Neuron (in vitro differentiated cells): ENCODE measurements around the gene CLEC4A.
"Not testable (repeated sequence)": the region's sequence is repeated elsewhere in the genome, so short reads cannot be mapped to it uniquely, and the experiment has no call there.

Experiments
- H2AFZ ChIP-seq: one replicate; pipeline ENCODE4 v1.6.1; 2013; ENCODE audit warnings: low read depth, mild to moderate bottlenecking, inconsistent platforms, low read length, moderate library complexity
- H3K27me3 ChIP-seq: one replicate; pipeline ENCODE4 v1.6.1; 2013; ENCODE audit warnings: low read length; ENCODE audit not compliant: insufficient read depth
- H3K36me3 ChIP-seq: one replicate; pipeline ENCODE4 v1.6.1; 2013; ENCODE audit warnings: low read length; ENCODE audit not compliant: insufficient read depth
- H3K4me1 ChIP-seq: one replicate; pipeline ENCODE4 v1.6.1; 2013; ENCODE audit warnings: low read length; ENCODE audit not compliant: insufficient read depth
- H3K4me3 ChIP-seq: 2 replicates; pipeline ENCODE4 v1.5.1; 2013; ENCODE audit warnings: mild to moderate bottlenecking, low read length, moderate library complexity
- H3K9me3 ChIP-seq: one replicate; pipeline ENCODE4 v1.6.1; 2013; ENCODE audit warnings: low read length

The CLEC4A gene

GRCh38 chr12:8154526-8154925 lies 31.1 kb downstream of the CLEC4A start:
- H2AFZ ChIP-seq: no peak overlapping the region
- no peak overlapping the region for H3K4me3 ChIP-seq
- H3K36me3 ChIP-seq: no peaks in the 10 kb centered on the region
- H3K27me3 ChIP-seq: no peaks in the 10 kb centered on the region
- no peaks in the 10 kb centered on the region for H3K4me1 ChIP-seq
- H3K9me3 ChIP-seq: no peaks in the 10 kb centered on the region

- H3K36me3 ChIP-seq: no peaks in the 10 kb centered on the region
- no peaks in the 10 kb centered on the region for H3K27me3 ChIP-seq
- H2AFZ ChIP-seq: no peak overlapping the region
- H3K4me1 ChIP-seq: no peaks in the 10 kb centered on the region
- H3K9me3 ChIP-seq: no peaks in the 10 kb centered on the region
- no peak overlapping the region for H3K4me3 ChIP-seq
These were observed 33.0 kb downstream of the CLEC4A start for GRCh38 chr12:8156416-8156815.

DNA sequence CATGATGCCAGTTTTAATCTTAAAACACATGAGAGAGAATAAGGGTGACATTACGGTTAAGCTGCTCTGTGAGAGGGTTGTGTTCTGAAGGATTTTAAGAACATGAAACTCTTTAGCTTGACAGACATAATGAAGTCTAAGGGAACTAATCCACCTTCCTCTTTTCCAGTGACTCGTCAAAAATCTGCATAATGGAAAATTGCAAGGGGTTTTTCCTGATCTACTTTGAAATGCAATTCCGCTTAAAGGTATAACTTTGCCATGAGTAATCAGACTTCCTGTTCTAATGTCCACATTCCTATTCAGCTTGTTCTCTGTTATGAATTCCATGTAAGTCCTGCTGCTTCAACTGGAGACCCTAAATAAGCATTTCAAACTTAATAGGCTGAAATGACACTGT lies 33.4 kb downstream of the CLEC4A start, which contains the start of gene ZNF705A:
ZNF705A (plus strand) TSS at position 171 of the 400 bp plus-strand sequence. CDS start 15,611 bp downstream, outside the sequence.
- no peak within 1 kb of the TSS for H2AFZ ChIP-seq
- H3K36me3 ChIP-seq: no peaks in the 10 kb centered on the region
- no peak within 1 kb of the TSS for H3K4me3 ChIP-seq
- H3K9me3 ChIP-seq: no peaks in the 10 kb centered on the region
- H3K4me1 ChIP-seq: no peaks in the 10 kb centered on the region
- H3K27me3 ChIP-seq: no peaks in the 10 kb centered on the region

DNA sequence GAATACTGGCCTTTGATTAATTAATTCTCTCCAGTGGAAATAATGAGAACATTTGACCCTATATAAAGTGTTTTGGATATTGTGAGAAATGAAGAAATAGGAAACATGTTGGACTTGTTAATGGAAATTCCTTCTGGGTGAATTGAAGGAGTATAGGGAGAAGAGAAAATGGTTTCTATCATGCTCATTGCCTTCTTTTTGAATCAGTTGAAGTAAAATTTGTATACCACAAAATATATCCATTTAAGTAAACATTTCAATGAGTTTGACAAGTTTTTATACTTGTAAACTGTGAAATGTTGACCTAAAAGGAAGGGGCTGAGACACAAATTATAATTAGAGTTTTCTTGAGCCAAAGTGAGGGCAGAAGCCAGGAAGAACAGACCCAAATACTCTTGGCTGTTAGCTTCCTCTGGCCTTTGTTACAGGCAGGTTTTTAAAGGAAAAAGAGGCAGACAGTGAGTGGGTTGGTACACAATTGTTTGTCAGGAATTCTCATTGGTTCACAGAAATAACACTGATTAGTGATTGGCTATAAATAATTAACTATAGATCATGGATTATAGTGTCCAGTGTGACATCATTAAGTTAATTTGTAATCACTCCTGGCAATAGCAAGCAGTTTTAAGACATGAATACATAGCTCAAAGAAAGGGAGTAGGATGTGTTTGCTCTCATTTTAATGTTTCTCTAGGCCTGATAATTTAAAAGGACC lies 34.2 kb downstream of the CLEC4A start:
- Histone ChIP-seq H3K4me3 (no peak overlapping the region), H2AFZ (no peak overlapping the region)

DNA sequence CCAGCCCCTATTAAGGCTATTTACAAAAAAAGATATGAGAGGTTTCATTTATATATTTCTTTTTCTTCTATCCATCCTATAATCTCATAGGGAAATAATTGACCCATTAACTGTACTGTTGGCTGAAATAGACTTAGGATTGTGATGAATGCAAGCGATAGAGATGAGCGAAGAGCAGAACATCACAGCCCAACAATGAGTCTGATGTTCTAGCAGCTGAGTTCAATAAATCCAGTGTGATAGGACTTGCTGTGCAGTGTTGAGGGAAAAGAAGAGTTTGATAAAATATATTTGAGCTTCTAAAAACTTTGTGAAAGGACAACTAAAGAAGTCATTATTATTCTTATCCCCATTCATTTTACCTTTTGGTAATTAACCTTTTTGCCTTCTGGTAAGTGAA lies 49.5 kb downstream of the CLEC4A start:
- not testable (repeated sequence) for H3K27me3 ChIP-seq, H3K36me3 ChIP-seq, H2AFZ ChIP-seq, H3K9me3 ChIP-seq, H3K4me1 ChIP-seq, H3K4me3 ChIP-seq

More for the DNA sequence above, 34.2 kb downstream of the CLEC4A start:
- no peaks in the 10 kb centered on the region for H3K4me1 ChIP-seq
- H3K27me3 ChIP-seq: no peaks in the 10 kb centered on the region
- no peaks in the 10 kb centered on the region for H3K36me3 ChIP-seq
- H3K9me3 ChIP-seq: no peaks in the 10 kb centered on the region

- H3K9me3 ChIP-seq, H3K27me3 ChIP-seq, H3K4me1 ChIP-seq, H3K36me3 ChIP-seq: not testable (repeated sequence)
- peak overlapping the region; percentile 62 for H2AFZ ChIP-seq
- peak overlapping the region; percentile 62 for H3K4me3 ChIP-seq
These were observed 56.7 kb downstream of the CLEC4A start for GRCh38 chr12:8179989-8180585.

- not testable (repeated sequence) for H3K4me3 ChIP-seq, H3K27me3 ChIP-seq, H2AFZ ChIP-seq, H3K9me3 ChIP-seq, H3K4me1 ChIP-seq, H3K36me3 ChIP-seq
These were observed 57.9 kb downstream of the CLEC4A start for GRCh38 chr12:8181271-8181670.

DNA sequence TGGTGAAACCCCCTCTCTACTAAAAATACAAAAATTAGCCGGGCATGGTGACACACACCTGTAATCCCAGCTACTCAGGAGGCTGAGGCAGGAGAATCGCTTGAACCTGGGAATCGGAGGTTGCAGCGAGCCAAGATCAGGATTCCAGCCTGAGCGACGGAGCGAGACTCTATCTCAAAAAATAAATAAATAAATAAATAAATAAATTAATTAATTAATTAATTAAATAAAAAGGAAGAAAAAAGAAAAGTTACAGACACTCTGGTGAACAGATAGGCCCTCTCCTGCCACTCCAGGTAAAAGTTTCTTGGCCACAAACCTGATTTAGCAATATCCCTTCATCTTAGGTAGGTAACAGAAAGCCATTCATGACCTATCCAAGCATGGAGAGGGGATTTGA lies 59.5 kb downstream of the CLEC4A start:
- not testable (repeated sequence) for H2AFZ ChIP-seq, H3K9me3 ChIP-seq, H3K4me1 ChIP-seq, H3K36me3 ChIP-seq, H3K4me3 ChIP-seq, H3K27me3 ChIP-seq

DNA sequence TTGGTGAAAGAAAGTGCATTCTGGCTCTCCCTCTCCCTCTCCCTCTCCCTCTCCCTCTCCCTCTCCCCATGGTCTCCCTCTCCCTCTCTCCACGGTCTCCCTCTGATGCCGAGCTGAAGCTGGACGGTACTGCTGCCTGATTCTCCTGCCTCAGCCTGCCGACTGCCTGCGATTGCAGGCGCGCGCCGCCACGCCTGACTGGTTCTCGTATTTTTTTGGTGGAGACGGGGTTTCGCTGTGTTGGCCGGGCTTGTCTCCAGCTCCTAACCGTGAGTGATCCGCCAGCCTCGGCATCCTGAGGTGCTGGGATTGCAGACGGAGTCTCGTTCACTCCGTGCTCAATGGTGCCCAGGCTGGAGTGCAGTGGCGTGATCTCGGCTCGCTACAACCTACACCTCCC lies 59.9 kb downstream of the CLEC4A start:
- not testable (repeated sequence) for H3K4me3 ChIP-seq, H3K4me1 ChIP-seq, H3K9me3 ChIP-seq, H3K36me3 ChIP-seq, H2AFZ ChIP-seq, H3K27me3 ChIP-seq

GRCh38 chr12:8184206-8184605 lies 60.8 kb downstream of the CLEC4A start:
- not testable (repeated sequence) for H2AFZ ChIP-seq, H3K36me3 ChIP-seq

DNA sequence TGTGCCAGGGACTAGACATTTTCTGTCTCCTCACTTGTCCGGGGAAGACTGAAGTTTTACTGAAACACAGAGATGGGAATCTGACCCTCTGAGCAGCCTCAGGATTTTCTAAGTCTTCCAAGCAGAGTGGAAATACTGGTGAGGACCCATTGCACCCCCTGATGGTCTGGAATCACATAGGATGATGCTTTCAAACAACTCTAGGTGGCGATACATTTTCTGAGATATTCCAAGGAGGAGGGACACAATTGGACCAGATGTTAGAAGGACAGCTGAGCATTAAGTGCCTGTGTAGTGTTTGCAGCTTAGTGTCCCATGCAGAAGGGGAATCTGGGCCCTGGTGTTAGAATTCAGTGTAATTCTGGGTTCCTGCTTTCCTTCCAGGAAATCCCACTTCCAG lies 64.7 kb downstream of the CLEC4A start:
- H2AFZ ChIP-seq, H3K4me1 ChIP-seq, H3K27me3 ChIP-seq, H3K9me3 ChIP-seq, H3K36me3 ChIP-seq, H3K4me3 ChIP-seq: not testable (repeated sequence)

More at GRCh38 chr12:8184206-8184605, 60.8 kb downstream of the CLEC4A start:
- not testable (repeated sequence) for H3K4me1 ChIP-seq, H3K9me3 ChIP-seq, H3K27me3 ChIP-seq, H3K4me3 ChIP-seq
